ENCODE results near the gene ARHGAP10.
"Not testable (repeated sequence)": the region's sequence is repeated elsewhere in the genome, so short reads cannot be mapped to it uniquely, and the experiment has no call there.

ARHGAP10 gene

GRCh38 chr4:147853706-147854105, 121.8 kb downstream of the ARHGAP10 start:
- DNase-seq (ENCODE audit: low spot score) = no peak

GRCh38 chr4:147854154-147854553, 122.3 kb downstream of the ARHGAP10 start:
- no peak for DNase-seq (ENCODE audit: low spot score)

DNA sequence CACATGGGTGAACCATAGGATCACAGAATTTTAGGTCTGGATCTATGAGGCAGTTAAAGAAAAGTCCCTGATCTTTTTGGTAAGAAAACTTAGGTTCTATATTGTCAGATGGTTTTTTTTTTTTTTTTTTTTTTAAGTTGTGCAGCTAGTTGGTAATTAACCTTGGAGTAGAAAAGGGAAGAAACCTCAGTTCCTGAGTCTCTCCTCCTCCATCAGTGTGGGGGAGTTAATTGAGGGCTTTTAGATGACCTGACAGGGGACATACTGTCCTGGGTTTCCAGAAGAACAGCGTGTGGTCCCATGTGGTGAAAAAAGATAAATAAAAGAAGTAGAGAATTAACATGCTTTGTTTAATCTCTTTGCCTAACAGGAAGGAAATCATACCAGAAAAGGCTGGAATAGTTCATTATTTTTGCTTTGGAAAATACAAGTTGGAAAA, 123.7 kb downstream of the ARHGAP10 start:
- DNase-seq (ENCODE audit: low spot score) = no peak

GRCh38 chr4:147860960-147861359, 129.1 kb downstream of the ARHGAP10 start:
- no peak for DNase-seq (ENCODE audit: low spot score)

- DNase-seq (ENCODE audit: low spot score) = no peak
These were observed 130.3 kb downstream of the ARHGAP10 start for GRCh38 chr4:147862043-147862692.

DNA sequence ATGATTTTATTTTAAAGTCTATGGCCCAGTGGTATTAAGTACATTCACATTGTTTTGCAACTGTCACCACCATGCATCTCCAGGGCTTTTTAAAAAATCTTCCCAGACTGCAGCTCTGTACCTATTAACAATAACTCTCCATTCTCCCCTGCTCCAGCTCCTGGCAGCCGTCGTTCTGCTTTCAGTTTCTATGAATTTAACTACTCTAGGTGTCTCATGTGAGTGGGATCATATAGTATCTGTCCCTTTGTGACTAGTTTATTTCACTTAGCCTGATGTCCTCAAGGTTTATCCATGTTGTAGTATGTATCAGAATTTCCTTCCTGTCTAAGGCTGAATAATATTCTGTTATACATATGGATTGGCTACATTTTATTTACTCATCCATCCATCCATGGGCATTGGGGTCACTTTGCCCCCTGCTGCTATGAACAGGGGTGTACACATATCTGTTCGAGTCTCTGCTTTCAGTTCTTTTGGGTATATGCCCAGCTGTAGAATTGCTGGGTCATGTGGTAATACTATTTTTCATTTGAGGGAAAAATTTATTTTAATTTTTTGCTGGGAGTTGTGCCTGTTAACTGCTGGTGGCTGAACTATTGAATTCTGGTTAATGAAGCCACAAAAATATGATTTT, 131.3 kb downstream of the ARHGAP10 start:
- DNase-seq (ENCODE audit: low spot score) = no peak

GRCh38 chr4:147863808-147864472, 132.1 kb downstream of the ARHGAP10 start:
- no peak for DNase-seq (ENCODE audit: low spot score)

DNA sequence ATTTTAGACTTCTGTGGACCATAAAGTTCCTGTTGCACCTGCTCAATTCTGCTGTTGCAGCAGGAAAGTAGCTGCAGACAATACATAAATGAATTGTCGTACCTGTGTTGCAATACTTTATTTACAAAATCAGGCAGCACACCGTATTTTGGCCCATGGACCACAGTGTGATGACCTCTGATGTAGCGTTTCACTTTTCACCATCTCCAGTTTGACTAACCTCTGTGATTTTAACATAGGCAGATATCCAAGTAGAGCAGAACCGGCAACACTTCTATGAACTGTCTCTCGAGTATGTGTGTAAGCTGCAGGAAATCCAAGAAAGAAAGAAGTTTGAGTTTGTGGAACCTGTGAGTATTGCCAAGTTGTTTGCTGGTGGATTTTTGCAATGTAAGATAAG, 132.7 kb downstream of the ARHGAP10 start:
- no peak for DNase-seq (ENCODE audit: low spot score)

GRCh38 chr4:147865926-147866325, 134.0 kb downstream of the ARHGAP10 start:
- no peak for DNase-seq (ENCODE audit: low spot score)

- peak; percentile 92 for DNase-seq (ENCODE audit: low spot score)
These were observed 134.8 kb downstream of the ARHGAP10 start for GRCh38 chr4:147866532-147867271.

DNA sequence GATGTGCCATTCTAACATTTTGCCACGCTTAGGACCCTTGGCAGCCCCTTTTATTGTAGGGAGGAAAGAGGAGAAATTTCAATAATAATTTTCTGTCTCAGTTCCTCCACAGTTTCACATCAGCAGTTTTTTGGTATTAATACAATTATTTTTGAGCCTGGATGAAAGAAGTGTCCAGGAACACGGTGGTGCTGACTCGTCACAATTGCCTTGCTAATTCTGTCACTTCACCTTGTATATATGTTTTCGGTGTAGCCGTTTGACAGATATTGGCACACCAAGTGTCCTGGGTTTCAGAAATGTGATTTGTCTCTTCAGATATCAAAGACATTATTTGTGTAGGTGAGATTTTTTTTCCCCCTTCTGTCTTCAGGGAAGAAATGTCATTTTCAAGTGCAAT, 142.2 kb downstream of the ARHGAP10 start:
- DNase-seq (ENCODE audit: low spot score) = no peak

GRCh38 chr4:147877308-147877771, 145.5 kb downstream of the ARHGAP10 start:
- DNase-seq (ENCODE audit: low spot score) = no peak

DNA sequence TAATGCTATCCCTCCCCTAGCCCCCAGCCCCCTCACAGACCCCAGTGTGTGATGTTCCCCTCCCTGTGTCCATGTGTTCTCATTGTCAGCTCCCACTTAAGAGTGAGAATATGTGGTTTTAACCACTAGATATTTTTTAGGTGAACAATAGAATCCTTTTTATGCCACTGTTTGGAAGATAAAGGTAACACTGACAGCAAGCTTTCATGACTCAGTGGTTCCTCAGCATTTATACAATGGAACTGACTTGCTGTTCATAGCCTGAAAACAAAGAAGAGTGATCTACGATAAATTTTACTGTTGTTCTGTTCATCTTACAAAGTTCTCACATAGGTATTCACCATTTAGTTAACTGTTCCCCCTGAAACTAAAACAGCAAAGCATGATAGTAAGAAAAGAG, 147.8 kb downstream of the ARHGAP10 start:
- DNase-seq (ENCODE audit: low spot score) = no peak

DNA sequence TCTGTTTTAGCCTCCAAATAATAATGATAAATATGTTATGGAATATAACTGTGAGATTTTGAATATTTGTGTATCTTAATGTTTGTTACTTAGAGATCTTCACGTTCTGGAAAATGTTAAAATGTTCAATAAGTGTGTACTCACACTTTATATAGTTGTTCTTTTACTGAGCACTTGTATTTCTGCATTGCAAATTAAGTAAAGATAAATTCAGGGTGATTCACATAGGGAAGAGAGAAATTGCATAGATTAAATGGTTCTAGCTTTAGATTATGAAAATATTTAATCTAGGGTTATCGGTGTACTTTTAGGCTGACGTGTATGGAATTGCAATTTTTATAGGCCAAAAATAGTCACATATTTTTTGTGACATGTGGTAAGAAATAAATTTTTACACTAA, 148.6 kb downstream of the ARHGAP10 start:
- DNase-seq (ENCODE audit: low spot score) = no peak

DNA sequence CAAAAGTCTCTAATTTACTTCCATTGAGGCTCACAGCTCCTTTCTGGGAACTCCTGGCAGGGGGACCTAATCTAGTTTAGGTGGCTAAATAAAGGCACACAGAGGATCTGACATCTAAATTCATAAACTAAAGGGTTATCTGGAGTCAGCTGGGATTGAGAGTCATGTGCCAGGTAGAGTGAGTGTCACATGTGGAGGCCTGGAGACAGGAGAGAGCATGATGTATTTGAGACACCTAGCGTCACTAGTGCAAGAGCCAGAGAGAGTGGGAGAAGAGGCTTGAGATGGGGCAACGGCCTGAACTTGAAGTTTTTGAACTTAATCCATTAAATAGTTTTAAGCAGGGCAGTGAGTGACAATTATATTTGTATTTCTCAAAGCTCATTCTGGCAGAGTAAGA, 152.6 kb downstream of the ARHGAP10 start:
- DNase-seq (ENCODE audit: low spot score) = no peak

- DNase-seq (ENCODE audit: low spot score) = not testable (repeated sequence)
These were observed 153.3 kb downstream of the ARHGAP10 start for GRCh38 chr4:147885216-147885615.

DNA sequence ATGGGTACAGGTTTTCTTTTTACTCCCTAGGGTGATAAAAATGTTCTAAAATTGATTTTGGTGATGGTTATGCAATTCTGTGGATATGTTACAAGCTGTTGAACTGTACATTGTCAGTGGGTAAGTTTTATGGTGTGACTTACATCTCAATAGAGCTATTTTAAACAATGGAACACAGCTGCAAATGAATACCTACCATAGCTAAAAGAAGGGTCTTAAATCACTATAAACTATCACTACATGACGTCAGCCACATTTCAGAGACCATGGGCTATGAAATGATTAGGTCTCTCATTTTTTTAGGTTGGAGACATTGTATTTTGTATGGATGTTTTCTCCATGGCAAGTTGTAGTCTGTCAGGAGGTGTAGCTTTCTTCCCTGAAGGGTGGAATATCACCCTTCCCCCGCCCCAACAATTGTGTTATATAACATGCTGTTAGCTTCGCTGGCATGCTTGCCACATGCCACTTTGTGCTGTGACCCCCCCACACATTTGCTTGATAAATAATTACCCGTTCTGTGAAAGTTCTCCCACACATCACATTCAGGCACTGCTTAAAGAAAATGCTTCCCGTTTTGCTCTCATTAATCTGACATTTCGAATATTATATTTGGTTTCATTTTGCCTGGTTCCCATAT, 159.7 kb downstream of the ARHGAP10 start:
- no peak for DNase-seq (ENCODE audit: low spot score)

DNA sequence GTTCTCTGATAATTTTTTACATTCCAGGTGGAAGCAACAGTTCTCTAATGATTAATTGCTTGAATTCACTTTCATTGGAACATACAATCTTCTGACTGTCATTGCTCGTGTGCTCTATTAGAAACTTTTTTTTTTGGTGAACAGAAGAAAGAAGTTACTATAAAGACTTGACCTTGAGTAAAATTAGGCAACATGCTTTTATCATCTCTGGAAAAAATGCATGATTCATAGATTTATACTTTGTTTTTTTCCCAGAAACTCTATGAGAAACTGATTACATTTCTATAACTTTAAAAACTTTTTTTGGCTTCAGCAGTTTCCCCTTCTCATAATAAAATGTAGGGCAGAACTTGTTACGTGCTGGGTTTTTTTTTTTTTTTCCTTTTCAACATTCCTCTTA, 167.6 kb downstream of the ARHGAP10 start:
- no peak for DNase-seq (ENCODE audit: low spot score)

- no peak for DNase-seq (ENCODE audit: low spot score)
These were observed 169.5 kb downstream of the ARHGAP10 start for GRCh38 chr4:147901388-147901787.

DNA sequence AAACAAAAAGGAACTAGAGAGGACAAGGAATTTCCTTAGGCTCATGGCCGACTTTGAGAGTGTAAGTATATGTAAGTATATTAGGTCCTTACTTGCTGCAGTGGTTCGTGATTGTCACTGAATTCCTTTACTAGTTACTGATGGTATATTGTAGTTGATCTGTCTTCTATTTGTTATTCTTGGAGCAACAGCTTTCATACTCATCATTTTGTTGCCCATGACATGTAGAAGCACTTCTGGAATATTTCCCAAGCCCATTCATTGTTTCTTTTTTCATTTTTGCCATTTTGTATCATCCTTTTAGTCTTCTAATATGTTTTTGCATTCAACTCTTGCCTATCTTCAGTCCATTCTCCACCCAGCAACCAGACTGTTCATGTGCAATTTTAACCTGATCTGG, 170.0 kb downstream of the ARHGAP10 start:
- DNase-seq (ENCODE audit: low spot score) = no peak

GRCh38 chr4:147909225-147909624, 177.3 kb downstream of the ARHGAP10 start:
- no peak for DNase-seq (ENCODE audit: low spot score)

- no peak for DNase-seq (ENCODE audit: low spot score)
These were observed 178.4 kb downstream of the ARHGAP10 start for GRCh38 chr4:147910315-147910714.

All from activated CD4-positive, alpha-beta T cell treated with anti-CD3 and anti-CD28 coated beads, Interleukin-2, Interleukin-4, amounts not matched to agents 100 ng/mL and 50 ng/mL, durations not matched to agents 16 hours and 8 hours (primary cell).